Measurements from ENCODE around the gene MAGI3.

The MAGI3 gene

GRCh38 chr1:113660088-113660487 lies 269.8 kb downstream of the MAGI3 start:
- peak; percentile 4 for DNase-seq

- DNase-seq, result no peak
Observed at GRCh38 chr1:113662101-113662500, 271.8 kb downstream of the MAGI3 start.

- DNase-seq, result no peak
Observed at GRCh38 chr1:113663165-113663951, 273.0 kb downstream of the MAGI3 start.

GRCh38 chr1:113665071-113665470 lies 274.8 kb downstream of the MAGI3 start:
- no peak for DNase-seq

- no peak for DNase-seq
Observed at GRCh38 chr1:113666126-113666525, 275.8 kb downstream of the MAGI3 start.

- DNase-seq, result no peak
Observed at GRCh38 chr1:113669988-113670387, 279.7 kb downstream of the MAGI3 start.

GRCh38 chr1:113670650-113671049 lies 280.3 kb downstream of the MAGI3 start:
- DNase-seq, result no peak

GRCh38 chr1:113672491-113672890 lies 282.2 kb downstream of the MAGI3 start:
- no peak for DNase-seq

- no peak for DNase-seq
Observed at GRCh38 chr1:113674591-113674990, 284.3 kb downstream of the MAGI3 start.

- DNase-seq, result no peak
Observed at GRCh38 chr1:113675302-113675701, 285.0 kb downstream of the MAGI3 start.

- no peak for DNase-seq
Observed at GRCh38 chr1:113676524-113676923, 286.2 kb downstream of the MAGI3 start.

GRCh38 chr1:113677250-113678158 lies 287.2 kb downstream of the MAGI3 start:
- peak; percentile 50 for DNase-seq

GRCh38 chr1:113678159-113678469 lies 287.8 kb downstream of the MAGI3 start:
- no peak for DNase-seq

- DNase-seq, result no peak
Observed at GRCh38 chr1:113681596-113682337, 291.5 kb downstream of the MAGI3 start.

GRCh38 chr1:113683384-113684152 lies 293.3 kb downstream of the MAGI3 start:
- DNase-seq, result no peak

GRCh38 chr1:113684153-113684541 lies 293.8 kb downstream of the MAGI3 start:
- no peak for DNase-seq

- DNase-seq, result no peak
Observed at GRCh38 chr1:113686891-113687618, 296.7 kb downstream of the MAGI3 start.

GRCh38 chr1:113691184-113691583 lies 300.9 kb downstream of the MAGI3 start:
- DNase-seq, result no peak

- no peak for DNase-seq
Observed at GRCh38 chr1:113692342-113692741, 302.0 kb downstream of the MAGI3 start.

- no peak for DNase-seq
Observed at GRCh38 chr1:113692824-113693431, 302.6 kb downstream of the MAGI3 start.

GRCh38 chr1:113694910-113695309 lies 304.6 kb downstream of the MAGI3 start:
- no peak for DNase-seq

GRCh38 chr1:113701429-113701828 lies 311.1 kb downstream of the MAGI3 start:
- DNase-seq, result no peak

All from NCI-H1105 (cell line).